HL-60/S4 treated with retinoic acid at 250 ng/mL for 4 days and 3 days (cell line): ENCODE data around the gene SFXN5.

Experiments
- in situ Hi-C: fragments of 300-500 bp; cut with MboI; formaldehyde crosslinking; loops from 2 replicates; pipeline ENCODE4 v1.7.0; 2022; ENCODE audit warnings: low sequenced_read_pairs

SFXN5 gene

DNA sequence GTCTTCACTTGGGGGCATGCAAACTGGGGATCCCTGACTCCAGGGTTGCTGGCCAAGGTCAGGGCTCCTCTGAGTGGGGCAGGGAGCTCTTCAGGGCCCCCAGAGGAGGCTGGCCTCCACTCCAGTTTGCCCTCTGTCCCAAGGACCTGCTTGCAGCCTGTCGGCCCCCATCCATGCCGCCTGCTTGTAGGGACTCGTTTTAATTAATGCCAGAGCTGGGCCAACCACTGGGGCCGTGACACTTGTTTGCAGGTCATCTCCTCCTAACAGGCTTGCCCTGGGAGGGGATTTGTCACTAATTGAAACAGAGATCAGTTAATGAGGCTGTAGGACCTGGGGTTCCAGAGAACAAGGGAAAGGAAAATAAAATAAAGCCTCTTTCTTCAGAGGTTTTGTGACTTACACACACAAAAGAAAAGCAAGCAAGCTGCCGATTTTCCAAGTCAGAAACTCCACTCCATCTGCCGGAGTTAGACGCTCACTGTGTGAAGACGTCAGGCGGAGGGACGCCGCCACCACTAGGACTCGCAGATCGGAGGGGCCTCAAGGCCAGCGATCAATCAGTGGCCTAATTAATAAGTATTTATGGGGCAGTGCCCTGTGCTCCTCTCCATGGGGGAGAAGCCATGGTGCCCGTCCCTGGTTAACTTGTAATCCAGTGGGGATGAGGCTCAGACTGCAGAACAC lies 75.9 kb downstream of the SFXN5 start:
- in situ Hi-C loops: no loop called here

DNA sequence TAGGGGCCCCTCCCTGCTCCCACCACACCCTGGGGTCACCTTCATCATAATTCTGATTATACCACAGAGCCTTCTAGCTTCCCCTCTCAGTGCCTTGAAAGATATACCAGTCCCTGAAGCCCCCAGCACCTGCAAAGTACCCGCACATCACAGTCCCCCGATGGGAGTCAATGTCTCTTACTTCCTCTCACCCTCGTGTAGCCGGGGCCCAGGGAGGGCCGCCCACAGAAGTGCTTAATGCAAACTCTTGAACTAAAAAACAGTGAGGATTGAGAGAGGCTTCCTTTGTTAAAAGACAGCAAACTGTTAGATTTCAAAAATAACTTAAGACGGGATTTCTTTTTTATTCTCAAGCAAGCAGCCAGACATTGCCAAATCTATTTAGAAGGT lies 76.5 kb downstream of the SFXN5 start:
- in situ Hi-C loops: no loop called here

DNA sequence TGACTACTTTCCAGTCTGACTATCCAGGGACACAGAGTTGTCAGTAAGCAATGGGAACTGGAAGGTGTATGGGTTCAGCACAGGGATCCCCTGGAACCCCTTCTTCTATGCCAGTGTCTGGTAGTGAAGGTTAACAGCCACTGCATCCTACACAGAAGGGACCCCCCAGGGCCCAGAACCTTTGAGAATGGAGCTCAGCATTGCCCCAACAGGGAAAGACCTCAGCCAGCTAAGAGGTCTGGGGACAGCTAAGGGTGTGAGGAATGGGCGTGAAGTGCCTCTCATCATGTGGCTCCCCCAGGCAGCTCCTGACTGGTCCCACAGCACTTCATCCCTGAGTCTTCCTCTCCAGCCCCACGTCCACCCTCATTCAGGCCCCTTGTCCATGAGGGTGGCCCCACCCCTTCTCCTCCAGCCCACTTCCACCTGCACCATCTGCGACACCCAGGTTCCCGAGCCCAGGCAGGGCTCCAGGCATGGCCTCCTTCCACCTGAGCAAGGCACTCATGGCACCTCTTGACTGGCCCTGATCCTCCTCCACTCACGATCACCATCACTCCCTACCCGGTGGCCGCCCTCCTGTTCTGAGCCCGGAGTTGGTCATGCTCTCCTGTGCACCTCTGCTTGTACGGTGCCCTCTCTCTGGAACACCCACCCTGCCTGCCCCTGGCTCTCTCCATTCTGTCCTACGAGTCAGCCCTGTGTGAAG lies 77.1 kb downstream of the SFXN5 start:
- in situ Hi-C loops: no loop called here

- in situ Hi-C loops: no loop called here
Observed at GRCh38 chr2:72993933-72994280, 77.6 kb downstream of the SFXN5 start.

- in situ Hi-C loops: no loop called here
Observed at GRCh38 chr2:72993147-72993932, 78.2 kb downstream of the SFXN5 start.

DNA sequence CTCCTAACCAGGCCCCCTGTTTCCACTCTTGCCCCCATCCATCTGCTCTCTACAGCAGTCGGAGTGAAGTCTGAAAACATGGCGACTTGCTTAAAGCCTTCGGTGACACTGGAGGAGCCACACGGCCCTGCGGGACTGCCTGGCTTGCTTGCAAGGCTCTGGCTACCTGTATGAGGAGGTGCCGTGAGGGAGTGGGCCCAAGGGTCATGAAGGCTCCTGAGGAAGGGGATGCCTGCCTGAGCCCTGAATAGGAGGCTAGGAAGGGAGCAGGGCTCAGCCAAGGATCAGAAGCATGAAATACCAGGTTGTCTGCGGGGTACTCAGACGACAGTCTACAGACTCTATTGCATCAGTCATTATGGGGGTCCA lies 78.8 kb downstream of the SFXN5 start:
- in situ Hi-C loops: no loop called here

DNA sequence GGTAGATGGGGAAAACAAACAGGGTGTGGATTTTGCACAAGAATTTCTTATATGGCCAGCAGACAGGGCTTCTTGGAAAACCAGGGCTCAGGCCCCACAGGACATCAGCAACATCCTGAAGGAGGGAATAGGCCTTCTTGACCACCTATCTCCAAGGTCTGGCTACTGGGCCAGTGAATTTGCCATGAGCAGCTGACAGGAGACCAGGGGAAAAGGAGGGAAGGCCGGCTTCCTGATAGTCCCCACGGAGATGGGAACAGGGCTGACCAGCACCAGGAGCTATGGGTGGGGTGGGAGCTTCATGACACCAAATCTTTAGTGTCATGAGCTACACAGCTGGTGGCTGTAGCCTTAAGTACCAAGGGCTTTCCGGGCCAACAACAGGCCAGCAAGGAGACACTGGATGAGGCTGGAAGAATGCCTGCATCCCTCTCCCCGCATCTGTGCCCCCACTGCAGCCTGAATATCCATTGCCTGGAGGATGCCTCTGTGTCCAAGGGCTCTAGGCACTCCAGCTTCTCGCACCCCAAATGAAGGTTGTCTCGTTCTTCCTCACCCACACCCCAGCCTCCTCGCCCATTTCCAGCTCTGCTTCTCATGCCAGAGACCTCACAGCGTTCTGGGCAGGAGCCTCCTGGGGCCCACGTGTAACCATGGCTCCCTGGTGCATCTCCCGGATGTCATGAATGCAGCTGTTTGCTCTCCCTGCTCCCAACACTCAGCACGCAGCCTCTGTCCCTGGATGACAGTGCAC lies 79.4 kb downstream of the SFXN5 start:
- in situ Hi-C loops: no loop called here

- in situ Hi-C loops: no loop called here
Observed at GRCh38 chr2:72991439-72991725, 80.1 kb downstream of the SFXN5 start.

- in situ Hi-C loops: no loop called here
Observed at GRCh38 chr2:72990695-72991438, 80.6 kb downstream of the SFXN5 start.

DNA sequence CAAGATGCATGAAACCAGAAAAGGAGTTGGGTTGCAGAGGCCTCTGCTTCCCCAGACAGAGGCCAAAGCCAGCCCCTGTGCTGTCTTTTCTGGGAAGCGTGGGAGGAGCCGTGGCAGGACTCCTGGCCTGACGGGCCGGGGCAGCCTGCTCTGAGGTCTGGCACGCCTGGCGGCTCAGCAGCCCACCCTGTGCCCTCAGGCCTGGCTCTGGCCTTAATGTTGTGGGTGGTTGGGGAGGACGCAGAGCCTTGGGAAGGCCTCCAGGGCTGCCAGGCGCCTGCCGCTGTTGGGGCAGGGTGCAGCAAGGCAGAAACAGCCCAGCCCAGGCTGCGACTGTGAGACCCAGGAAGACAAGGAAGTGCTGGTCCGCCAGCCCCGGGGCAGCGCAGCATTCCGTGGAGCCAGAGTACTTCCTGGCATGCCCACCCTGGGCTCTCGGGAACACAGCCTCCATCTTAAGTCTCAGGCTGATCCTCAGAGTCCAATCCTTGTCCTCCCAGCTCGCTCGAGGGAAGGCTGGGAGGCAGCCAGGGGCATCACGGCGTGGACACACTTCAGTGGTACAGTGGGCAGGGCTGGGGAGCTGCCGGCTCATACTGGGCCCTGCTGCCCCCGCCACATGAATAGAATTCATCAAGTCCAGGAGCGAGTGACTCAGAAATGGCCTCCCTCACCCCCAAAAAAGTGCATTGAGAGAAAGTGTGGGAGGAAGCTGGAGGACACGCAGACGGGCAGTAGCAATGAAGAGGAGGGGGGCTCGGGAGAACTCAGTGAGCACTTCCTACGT lies 81.5 kb downstream of the SFXN5 start:
- in situ Hi-C loops: no loop called here

GRCh38 chr2:72988726-72989273 lies 82.7 kb downstream of the SFXN5 start:
- in situ Hi-C loops: no loop called here

GRCh38 chr2:72988041-72988440 lies 83.5 kb downstream of the SFXN5 start:
- in situ Hi-C loops: no loop called here

- in situ Hi-C loops: no loop called here
Observed at GRCh38 chr2:72985891-72986683, 85.4 kb downstream of the SFXN5 start.

- in situ Hi-C loops: no loop called here
Observed at GRCh38 chr2:72985136-72985535, 86.4 kb downstream of the SFXN5 start.

DNA sequence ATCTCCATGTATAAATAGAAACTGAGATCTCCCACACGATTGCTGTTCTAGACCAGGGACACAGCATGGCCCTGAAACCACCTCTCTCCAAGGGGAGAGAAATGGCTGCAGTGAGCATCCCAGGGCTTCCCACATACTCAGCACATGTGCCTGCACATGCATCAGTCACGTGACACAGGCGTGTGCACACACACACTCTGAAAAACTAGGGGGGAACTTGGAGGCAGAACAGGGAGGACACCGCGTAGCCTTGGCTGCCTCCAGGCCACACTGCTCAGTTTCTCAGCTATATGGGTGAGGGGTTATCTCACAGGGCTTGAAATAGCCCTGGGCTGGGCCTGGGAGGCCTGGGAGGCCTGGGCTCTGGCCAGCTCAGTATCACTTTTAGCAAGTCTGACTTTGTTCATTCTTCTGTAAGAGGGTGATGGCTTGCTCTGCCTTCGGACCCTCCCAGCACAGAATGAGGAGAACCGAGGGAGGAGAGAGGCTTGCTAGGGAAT lies 87.3 kb downstream of the SFXN5 start:
- in situ Hi-C loops: no loop called here

DNA sequence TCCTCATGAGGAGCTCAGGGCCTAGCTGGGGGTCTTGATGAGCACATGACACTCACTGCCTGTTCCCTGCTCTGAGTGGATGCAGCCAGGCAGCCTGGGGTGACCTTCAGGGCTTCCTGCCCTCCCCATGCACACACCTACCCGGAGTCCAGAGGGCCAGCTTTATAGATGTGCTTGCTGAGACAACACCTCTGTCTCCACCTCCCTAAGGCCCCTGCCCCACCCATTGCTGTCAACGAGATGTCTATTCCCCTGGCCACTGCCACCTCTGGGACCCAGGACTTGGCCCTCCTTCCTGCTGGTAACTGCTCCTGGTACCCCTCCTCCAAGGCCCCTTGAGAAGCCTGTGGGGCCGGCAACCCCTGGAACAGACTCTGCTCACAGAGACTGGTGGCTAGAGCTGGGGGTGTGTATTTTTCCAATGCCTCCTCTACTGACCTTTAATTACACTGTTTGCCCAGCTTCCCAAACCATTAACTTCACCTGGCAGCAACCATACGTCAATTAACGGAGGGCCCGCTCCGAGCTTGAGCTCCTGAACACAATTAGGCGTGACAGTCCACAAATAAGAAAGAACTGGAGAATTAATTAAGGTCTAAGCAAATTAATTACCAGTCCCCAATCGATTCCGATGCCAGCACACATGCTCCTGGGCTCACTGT lies 87.9 kb downstream of the SFXN5 start:
- in situ Hi-C loops: no loop called here

DNA sequence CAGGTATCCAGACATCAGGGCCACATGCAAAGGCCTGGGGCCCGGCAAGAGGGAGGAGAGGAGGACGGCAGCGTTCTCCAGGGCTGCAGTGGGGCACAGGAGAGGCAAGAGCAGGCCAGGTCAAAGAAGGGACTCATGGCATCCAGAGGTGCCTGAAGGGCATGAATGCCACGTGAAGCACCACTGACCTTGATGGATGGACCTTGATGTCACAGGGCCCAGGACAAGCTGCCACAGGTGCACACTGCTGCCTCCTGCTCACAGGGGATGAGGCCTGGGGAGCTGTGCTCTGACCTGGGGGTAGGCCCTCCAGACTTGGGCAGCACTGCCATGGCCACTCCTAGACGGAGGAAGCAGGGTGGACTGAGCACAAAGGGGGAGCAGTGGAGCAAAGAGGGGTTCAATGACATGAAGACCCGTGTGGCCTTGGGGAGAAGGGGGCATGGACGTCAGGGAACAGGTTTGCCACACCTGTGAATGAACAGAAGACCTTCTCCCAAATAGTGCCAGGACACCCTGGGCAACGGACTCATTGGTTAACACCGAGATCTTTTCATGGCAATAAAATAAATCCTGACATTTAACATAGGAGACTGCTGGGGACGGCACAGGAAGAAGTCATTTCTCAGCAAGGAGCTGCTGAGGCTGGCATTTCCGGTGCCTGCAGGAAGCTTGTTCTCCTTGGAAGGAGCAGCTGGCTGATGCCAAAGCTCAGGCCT lies 88.6 kb downstream of the SFXN5 start:
- in situ Hi-C loops: no loop called here

- in situ Hi-C loops: no loop called here
Observed at GRCh38 chr2:72982219-72982618, 89.3 kb downstream of the SFXN5 start.
